Measurements from ENCODE around the gene STYXL2.

Gene STYXL2

DNA sequence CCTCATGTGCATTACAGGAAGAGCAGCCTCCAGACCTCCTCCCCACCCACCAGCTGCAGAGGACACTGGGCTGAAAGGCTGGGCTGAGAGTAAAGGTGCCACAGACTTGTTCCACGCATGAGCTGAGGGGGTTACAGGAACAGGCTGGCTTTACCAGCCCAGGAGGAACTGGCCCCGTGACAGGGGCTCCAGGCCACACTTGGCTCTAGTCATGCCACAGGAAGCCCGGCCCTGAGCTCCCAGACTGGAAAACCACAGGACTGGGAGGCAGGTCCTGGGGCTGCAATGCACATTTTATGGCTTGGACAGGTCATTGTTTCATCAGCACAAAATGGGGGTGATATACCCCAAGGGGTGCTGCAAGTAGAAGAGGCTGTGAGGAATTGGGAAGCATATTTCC lies 39.3 kb upstream of the STYXL2 start:
- Histone ChIP-seq H3K27me3 (ENCODE audit: insufficient read depth, low read length) (no peaks in the 10 kb centered on the region), H3K4me2 (ENCODE audit: low read length) (no peak overlapping the region), H3K4me1 (ENCODE audit: insufficient read depth, low read length, severe bottlenecking) (peaks cover 6% of the 10 kb centered on the region), H3K9me3 (ENCODE audit: low read length) (no peaks in the 10 kb centered on the region), H3K4me3 (ENCODE audit: low read depth, low read length, poor library complexity, severe bottlenecking) (no peak overlapping the region), H3K79me2 (ENCODE audit: insufficient read depth, low read length) (no peaks in the 10 kb centered on the region), H4K20me1 (ENCODE audit: insufficient read depth, low read length) (no peaks in the 10 kb centered on the region), H3K9me2 (ENCODE audit: low read depth, low read length) (no peaks in the 10 kb centered on the region), H2AFZ (ENCODE audit: low read length) (no peak overlapping the region), H3F3A (ENCODE audit: insufficient read depth, low read length) (no peaks in the 10 kb centered on the region), H3K9ac (ENCODE audit: low read length) (no peak overlapping the region), H3K36me3 (ENCODE audit: insufficient read depth, low read length) (no peaks in the 10 kb centered on the region), H3K27ac (ENCODE audit: low read depth, low read length, poor library complexity, severe bottlenecking) (no peak overlapping the region)
- TF ChIP-seq, protein P1, sequence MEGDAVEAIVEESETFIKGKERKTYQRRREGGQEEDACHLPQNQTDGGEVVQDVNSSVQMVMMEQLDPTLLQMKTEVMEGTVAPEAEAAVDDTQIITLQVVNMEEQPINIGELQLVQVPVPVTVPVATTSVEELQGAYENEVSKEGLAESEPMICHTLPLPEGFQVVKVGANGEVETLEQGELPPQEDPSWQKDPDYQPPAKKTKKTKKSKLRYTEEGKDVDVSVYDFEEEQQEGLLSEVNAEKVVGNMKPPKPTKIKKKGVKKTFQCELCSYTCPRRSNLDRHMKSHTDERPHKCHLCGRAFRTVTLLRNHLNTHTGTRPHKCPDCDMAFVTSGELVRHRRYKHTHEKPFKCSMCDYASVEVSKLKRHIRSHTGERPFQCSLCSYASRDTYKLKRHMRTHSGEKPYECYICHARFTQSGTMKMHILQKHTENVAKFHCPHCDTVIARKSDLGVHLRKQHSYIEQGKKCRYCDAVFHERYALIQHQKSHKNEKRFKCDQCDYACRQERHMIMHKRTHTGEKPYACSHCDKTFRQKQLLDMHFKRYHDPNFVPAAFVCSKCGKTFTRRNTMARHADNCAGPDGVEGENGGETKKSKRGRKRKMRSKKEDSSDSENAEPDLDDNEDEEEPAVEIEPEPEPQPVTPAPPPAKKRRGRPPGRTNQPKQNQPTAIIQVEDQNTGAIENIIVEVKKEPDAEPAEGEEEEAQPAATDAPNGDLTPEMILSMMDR (IDR thresholded peaks at IDR 0.05; ENCODE audit: low read length), result no peak
- TF ChIP-seq EZH2 (IDR thresholded peaks at IDR 0.05; ENCODE audit: borderline replicate concordance, low read length), result no peak

DNA sequence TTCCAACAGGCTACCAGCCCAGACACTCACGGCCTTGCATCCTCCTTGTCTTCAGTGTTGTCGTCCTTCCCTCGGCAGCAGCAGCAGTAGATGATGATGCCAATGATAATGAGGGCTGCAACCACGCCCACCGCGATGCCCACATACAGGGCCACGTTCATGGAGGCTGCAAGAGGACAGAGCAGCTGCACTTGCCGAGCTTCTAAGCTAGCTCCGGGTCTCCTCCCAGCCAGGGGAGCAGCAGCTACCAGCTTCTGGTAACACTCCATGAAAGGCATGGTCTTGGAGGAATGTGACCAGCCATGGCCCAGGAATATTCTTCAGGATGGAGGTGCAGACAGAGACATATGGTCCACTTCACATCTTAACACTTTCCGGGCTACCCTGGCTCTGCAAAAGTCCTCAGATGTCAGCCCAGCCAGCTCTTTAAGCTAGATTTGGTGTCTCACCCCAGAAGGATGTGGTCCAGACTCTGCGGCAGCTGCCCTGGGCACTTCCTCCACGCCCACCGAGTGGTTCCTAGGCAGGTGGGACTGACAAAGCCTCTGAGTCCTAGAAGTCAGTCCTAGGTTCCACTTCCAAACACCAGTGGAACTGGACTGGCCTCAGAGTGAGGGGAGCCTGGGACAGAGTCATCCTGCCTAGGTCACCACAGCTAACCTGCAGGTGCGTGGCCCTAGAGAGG lies 38.8 kb upstream of the STYXL2 start:
- Histone ChIP-seq H3K79me2 (ENCODE audit: insufficient read depth, low read length) (no peaks in the 10 kb centered on the region), H3K36me3 (ENCODE audit: insufficient read depth, low read length) (no peaks in the 10 kb centered on the region), H3K4me2 (ENCODE audit: low read length) (no peak overlapping the region), H3K27me3 (ENCODE audit: insufficient read depth, low read length) (no peaks in the 10 kb centered on the region), H3K9me3 (ENCODE audit: low read length) (no peaks in the 10 kb centered on the region), H3F3A (ENCODE audit: insufficient read depth, low read length) (no peaks in the 10 kb centered on the region), H4K20me1 (ENCODE audit: insufficient read depth, low read length) (no peaks in the 10 kb centered on the region), H3K4me1 (ENCODE audit: insufficient read depth, low read length, severe bottlenecking) (peaks cover 6% of the 10 kb centered on the region), H3K9me2 (ENCODE audit: low read depth, low read length) (no peaks in the 10 kb centered on the region), H3K9ac (ENCODE audit: low read length) (no peak overlapping the region), H2AFZ (ENCODE audit: low read length) (no peak overlapping the region), H3K4me3 (ENCODE audit: low read depth, low read length, poor library complexity, severe bottlenecking) (no peak overlapping the region), H3K27ac (ENCODE audit: low read depth, low read length, poor library complexity, severe bottlenecking) (no peak overlapping the region)
- TF ChIP-seq EZH2 (IDR thresholded peaks at IDR 0.05; ENCODE audit: borderline replicate concordance, low read length), result no peak
- TF ChIP-seq, protein P1 (IDR thresholded peaks at IDR 0.05; ENCODE audit: low read length), result no peak

GRCh38 chr1:167056529-167057231 lies 37.2 kb upstream of the STYXL2 start:
- no peak overlapping the region for H3K4me3 ChIP-seq (ENCODE audit: low read depth, low read length, poor library complexity, severe bottlenecking)
- H4K20me1 ChIP-seq (ENCODE audit: insufficient read depth, low read length), result no peaks in the 10 kb centered on the region
- no peaks in the 10 kb centered on the region for H3K79me2 ChIP-seq (ENCODE audit: insufficient read depth, low read length)
- H3K27me3 ChIP-seq (ENCODE audit: insufficient read depth, low read length), result no peaks in the 10 kb centered on the region
- no peaks in the 10 kb centered on the region for H3K9me2 ChIP-seq (ENCODE audit: low read depth, low read length)
- no peaks in the 10 kb centered on the region for H3K9me3 ChIP-seq (ENCODE audit: low read length)
- H3K36me3 ChIP-seq (ENCODE audit: insufficient read depth, low read length), result no peaks in the 10 kb centered on the region
- no peak overlapping the region for H3K9ac ChIP-seq (ENCODE audit: low read length)
- no peaks in the 10 kb centered on the region for H3F3A ChIP-seq (ENCODE audit: insufficient read depth, low read length)
- TF ChIP-seq, protein P1 (IDR thresholded peaks at IDR 0.05; ENCODE audit: low read length), result no peak
- no peak for TF ChIP-seq EZH2 (IDR thresholded peaks at IDR 0.05; ENCODE audit: borderline replicate concordance, low read length)
- H3K4me1 ChIP-seq (ENCODE audit: insufficient read depth, low read length, severe bottlenecking), result peaks cover 6% of the 10 kb centered on the region
- no peak overlapping the region for H2AFZ ChIP-seq (ENCODE audit: low read length)
- no peak overlapping the region for H3K27ac ChIP-seq (ENCODE audit: low read depth, low read length, poor library complexity, severe bottlenecking)
- H3K4me2 ChIP-seq (ENCODE audit: low read length), result no peak overlapping the region

All from OCI-LY1 (cell line).